Bronchial epithelial cell (primary cell): ENCODE data around the gene PHF21B. TPM values are rescaled to one million over a fixed set of nuclear protein-coding genes. Genes with fewer than 3 reads are reported as not detected.

Source experiments
- DNase-seq: peaks from one replicate; pipeline ENCODE4 v3.0.0-alpha.2; 2010; ENCODE audit warnings: low read depth
- FAIRE-seq: peaks from 2 replicates; lab custom pipeline; 2011; peaks lifted over from hg19 to GRCh38; lab: Jason Lieb, UNC
- H3K27me3 ChIP-seq: 2 replicates; pipeline ENCODE4 v1.5.1; 2011; ENCODE audit warnings: low read length; ENCODE audit not compliant: control insufficient read depth, insufficient read depth
- H3K36me3 ChIP-seq: 2 replicates; pipeline ENCODE4 v1.5.1; 2011; ENCODE audit warnings: low read length; ENCODE audit not compliant: control insufficient read depth, insufficient read depth
- H3K4me3 ChIP-seq: 2 replicates; pipeline ENCODE4 v1.5.1; 2011; ENCODE audit warnings: mild to moderate bottlenecking, low read depth, low read length, control low read depth
- total RNA-seq: library from RNA; depleted of rRNA; stranded (reverse); fragments of >200 nt; gene quantifications from 2 replicates; pipeline ENCODE4 v1.2.1, GENCODE V29; 2014
- TF ChIP-seq, protein P1 (sequence below): IDR thresholded peaks from 2 replicates; pipeline ENCODE4 v1.5.1; 2011; ENCODE audit warnings: mild to moderate bottlenecking, moderate library complexity, low read length, control low read depth, inconsistent platforms; ENCODE audit not compliant: insufficient read depth, severe bottlenecking

Gene PHF21B
- total RNA-seq, 1 donor from 2014 or later: not detected

DNA sequence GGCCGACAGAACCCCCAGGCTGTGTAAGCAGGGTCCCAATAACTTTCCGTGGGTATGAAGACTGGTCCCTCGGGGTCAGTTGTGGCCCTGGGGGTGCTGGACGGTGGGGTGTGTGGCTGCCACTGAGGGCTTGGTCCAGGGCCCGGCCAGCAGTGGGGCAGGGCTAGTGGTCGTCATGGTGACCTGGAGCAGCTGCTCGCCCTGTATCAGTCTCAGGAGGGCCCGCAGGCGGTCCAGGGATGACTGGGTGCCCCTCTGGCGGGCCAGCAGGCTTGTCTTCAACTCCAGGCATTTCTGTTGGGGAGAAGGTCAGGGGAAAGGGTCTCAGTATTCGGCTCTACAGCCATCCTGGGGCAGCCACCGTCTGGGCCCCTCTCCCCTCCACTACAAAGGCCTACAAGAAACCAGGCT is 126.8 kb downstream of the PHF21B start:
- FAIRE-seq: no peak
- DNase-seq: no peak
- no peaks in the 10 kb centered on the region for H3K27me3 ChIP-seq

DNA sequence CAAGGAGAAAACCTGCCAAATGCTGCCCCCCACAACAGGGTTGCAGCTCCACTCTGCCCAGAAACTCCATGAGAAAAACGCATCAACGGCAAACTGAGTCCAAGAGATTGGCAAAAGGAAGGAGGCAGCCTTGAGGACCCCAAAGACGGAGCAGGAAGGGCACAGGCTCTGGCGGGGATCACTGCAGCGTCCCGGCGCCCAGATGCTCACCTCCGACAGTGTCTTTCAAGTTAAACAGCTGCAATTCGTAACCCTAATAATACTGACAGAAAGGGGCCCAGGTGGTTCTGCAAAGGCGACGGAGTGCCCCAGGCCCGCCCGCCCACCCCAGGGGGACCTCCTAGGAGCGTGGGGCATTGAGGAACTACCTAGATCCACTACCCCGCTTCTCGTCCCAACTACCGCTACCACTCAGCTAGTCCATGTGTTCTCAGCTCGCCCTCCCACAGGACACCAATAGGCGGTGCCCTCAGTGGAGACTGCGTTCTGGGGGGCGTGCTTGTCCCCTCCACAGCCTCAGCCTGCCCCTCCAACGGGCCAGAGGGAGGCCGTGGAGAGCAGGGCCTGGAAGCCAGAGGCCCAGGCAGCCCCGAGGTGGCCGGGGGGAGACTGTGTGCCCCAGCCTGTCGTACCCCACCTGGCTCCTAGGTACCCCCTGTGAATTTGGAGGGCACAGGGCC is 127.4 kb downstream of the PHF21B start:
- DNase-seq (no peak), FAIRE-seq (no peak)
- TF ChIP-seq, protein P1, sequence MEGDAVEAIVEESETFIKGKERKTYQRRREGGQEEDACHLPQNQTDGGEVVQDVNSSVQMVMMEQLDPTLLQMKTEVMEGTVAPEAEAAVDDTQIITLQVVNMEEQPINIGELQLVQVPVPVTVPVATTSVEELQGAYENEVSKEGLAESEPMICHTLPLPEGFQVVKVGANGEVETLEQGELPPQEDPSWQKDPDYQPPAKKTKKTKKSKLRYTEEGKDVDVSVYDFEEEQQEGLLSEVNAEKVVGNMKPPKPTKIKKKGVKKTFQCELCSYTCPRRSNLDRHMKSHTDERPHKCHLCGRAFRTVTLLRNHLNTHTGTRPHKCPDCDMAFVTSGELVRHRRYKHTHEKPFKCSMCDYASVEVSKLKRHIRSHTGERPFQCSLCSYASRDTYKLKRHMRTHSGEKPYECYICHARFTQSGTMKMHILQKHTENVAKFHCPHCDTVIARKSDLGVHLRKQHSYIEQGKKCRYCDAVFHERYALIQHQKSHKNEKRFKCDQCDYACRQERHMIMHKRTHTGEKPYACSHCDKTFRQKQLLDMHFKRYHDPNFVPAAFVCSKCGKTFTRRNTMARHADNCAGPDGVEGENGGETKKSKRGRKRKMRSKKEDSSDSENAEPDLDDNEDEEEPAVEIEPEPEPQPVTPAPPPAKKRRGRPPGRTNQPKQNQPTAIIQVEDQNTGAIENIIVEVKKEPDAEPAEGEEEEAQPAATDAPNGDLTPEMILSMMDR: no peak

More for the DNA sequence above, 126.8 kb downstream of the PHF21B start:
- H3K36me3 ChIP-seq: no peaks in the 10 kb centered on the region
- no peak overlapping the region for H3K4me3 ChIP-seq
- TF ChIP-seq, protein P1: no peak

DNA sequence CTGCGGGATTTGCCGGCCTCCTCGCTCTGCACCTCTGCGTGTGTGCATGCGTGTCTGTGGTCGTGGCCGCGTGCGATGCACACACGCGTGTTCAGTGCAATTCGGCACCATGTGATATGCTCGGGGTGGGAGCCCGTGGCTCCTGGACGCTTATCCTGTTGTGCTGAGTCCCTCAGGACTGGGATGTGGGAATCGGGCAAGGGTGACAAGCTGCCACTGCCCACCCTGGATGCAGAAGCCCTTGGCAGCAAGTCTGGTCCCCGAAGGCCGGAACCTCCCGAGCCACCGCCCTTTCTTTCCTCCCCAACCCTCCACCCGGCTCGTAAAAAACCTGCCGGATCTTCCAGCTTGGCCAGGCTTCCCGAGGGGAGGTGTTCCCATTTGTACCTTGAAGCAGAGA is 128.2 kb downstream of the PHF21B start:
- no peaks in the 10 kb centered on the region for H3K27me3 ChIP-seq
- TF ChIP-seq, protein P1: no peak
- H3K36me3 ChIP-seq: no peaks in the 10 kb centered on the region
- no peak overlapping the region for H3K4me3 ChIP-seq
- DNase-seq: no peak
- no peak for FAIRE-seq

More for the DNA sequence above, 127.4 kb downstream of the PHF21B start:
- Histone ChIP-seq H3K36me3 (no peaks in the 10 kb centered on the region), H3K27me3 (no peaks in the 10 kb centered on the region), H3K4me3 (no peak overlapping the region)

DNA sequence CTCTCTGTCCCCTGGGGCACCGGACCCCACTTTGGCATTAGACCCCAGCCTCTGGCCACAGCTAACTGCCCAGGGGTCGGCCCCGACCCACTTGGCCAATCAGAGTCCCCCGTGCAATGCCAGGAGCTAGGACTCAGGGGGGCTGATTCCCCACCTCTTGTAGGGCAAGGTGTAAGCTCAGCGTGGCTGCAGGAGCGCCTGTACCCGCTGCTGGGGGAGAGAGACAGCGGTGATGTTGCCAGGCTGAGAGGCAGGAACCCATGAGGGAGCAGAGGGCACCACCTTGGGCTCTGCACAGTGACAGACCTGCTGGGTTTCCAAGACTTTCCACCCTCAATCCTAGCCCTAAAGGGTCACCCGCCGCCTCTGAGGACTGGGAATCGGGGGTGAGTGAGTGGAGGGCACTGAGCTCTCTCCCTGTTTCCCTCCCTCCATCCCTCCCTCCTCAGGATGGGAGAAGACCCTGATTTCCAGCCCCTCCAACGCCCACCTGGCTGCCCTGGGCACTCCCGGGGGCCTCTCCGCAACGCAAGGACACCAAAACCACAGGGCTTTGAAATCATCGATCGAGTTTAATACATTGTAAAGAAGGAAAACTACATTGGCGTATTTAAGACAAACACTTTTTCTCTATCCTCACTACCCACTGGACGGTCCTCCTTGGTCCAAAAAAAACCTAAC is 129.1 kb downstream of the PHF21B start:
- FAIRE-seq: no peak
- TF ChIP-seq, protein P1: no peak
- H3K4me3 ChIP-seq: no peak overlapping the region
- H3K27me3 ChIP-seq: no peaks in the 10 kb centered on the region
- H3K36me3 ChIP-seq: no peaks in the 10 kb centered on the region
- no peak for DNase-seq

DNA sequence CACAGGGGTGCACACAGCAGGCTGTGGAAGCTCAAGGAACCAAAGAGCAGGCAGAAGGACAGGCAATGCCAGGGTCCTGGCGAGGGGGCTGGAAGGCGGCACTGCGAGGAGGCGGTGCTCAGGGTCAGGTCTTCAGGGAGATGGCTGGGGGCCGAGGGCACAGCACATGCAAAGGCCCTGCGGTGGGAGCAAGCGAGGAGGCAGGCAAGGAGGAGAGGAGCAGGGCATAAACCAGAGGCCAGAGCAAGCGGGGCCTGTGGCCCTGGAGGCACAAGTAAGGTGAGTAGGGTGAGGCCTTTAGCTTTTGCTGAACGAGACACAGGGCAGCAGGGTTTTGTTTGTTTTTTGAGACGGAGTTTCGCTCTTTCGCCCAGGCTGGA is 130.5 kb downstream of the PHF21B start:
- H3K27me3 ChIP-seq: no peaks in the 10 kb centered on the region
- FAIRE-seq: no peak
- DNase-seq: no peak

More for the DNA sequence above, 130.5 kb downstream of the PHF21B start:
- no peak overlapping the region for H3K4me3 ChIP-seq
- H3K36me3 ChIP-seq: no peaks in the 10 kb centered on the region
- TF ChIP-seq, protein P1: no peak
